DLD1 (cell line): ENCODE measurements around the gene TNS1.

Experiments
- in situ Hi-C: cut with HindIII; loops from 2 replicates; pipeline ENCODE4 v1.10.0; 2017; ENCODE audit warnings: low sequenced_read_pairs

TNS1 gene

DNA sequence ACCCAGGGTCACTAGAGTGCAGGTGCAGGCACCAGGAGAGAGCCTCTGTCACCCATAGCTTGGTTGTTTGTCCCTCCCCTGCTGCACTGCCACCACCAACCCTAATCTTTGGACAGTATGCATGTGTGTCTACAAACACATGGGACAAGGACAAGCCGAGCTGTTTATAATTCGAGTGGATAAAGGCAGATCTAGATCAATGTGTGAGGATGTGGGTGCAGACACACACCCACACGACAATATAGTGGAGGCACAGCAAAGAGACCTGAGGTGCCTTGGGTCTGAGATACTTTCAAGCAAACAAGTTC, 199.2 kb downstream of the TNS1 start:
- in situ Hi-C loops, result no loop called here

GRCh38 chr2:217802876-217803652, 199.7 kb downstream of the TNS1 start:
- in situ Hi-C loops, result no loop called here

DNA sequence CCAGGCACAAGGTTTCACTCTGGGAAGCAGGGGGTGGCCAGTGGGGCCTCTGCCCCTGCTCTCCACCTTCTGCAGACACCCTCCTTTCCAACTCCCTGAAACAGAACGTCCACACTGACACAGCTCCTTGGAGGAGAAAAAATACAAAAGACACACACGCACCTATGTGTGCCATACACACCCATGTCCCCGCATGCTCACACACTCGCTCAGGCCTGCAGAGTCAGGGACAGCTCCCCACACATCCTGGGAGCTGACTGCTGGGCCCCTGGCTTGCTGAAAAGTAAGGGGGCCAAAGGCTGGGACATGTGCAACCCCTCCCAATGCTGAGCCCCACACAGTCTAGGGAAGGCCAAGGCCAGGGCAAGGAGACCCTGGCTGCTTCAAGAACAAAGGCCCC, 200.5 kb downstream of the TNS1 start:
- in situ Hi-C loops, result no loop called here

DNA sequence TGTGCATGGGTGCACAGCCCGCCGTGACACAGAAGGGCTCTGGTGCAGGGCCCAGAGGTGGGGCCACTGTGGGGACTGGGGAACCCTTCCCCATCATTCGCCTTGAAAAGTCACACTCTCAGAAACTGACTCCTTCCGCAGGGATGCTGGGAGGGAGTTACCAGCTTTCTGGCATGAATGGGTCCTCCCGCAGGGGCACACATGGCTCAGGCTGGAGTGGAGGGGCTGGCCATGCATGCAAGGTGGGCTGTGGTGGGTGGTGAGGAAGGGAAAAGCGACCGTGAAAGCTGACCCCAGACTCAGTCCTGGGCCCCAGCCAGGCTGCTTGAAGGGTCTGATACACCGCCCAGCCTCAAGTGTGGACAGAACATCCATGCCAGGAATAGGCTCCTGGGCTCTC, 201.1 kb downstream of the TNS1 start:
- in situ Hi-C loops, result no loop called here

- in situ Hi-C loops, result no loop called here
Observed at GRCh38 chr2:217801115-217801531, 201.7 kb downstream of the TNS1 start.

- in situ Hi-C loops, result no loop called here
Observed at GRCh38 chr2:217800433-217801114, 202.2 kb downstream of the TNS1 start.

DNA sequence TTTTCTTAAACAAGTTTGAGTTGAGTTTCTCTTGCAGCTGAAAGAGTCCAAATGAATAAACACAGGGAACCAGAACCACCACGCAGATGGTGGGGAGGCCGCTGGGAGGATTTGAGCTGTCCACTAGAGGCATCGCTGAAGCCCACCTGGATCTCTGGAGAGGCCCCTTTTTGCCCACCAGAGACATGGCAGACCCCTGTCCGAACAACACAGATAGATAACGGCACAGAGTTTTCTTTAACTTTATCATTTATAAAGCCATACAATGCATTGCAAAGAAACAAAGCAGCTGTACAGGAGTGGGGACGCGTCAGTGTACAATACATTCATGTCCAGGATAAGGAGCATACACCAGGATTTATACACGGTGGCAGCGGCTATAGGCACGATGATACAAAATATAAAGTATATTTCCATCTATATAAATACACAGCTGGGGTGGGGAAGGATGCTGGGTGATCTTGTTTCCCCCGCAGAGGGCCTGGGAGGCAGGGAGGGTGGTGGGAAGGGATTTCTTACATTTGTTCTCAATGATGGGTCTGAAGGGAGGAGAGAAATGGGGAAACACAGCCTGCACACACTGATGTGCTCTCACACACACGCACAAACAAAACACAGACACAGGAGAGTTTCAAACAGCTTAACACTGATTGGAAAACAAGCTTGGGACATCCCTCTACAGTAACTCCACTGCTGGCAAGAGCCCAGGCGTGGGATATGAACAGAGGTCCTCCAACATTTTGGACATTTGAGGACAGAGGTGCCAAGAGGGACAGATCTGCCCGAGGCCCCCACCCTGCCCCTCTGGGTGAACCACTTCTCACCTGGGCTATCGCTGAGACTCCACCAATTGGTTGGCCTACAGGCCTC, 203.0 kb downstream of the TNS1 start:
- in situ Hi-C loops, result no loop called here

- in situ Hi-C loops, result no loop called here
Observed at GRCh38 chr2:217798743-217799562, 203.8 kb downstream of the TNS1 start.

GRCh38 chr2:217798191-217798590, 204.6 kb downstream of the TNS1 start:
- in situ Hi-C loops, result no loop called here

DNA sequence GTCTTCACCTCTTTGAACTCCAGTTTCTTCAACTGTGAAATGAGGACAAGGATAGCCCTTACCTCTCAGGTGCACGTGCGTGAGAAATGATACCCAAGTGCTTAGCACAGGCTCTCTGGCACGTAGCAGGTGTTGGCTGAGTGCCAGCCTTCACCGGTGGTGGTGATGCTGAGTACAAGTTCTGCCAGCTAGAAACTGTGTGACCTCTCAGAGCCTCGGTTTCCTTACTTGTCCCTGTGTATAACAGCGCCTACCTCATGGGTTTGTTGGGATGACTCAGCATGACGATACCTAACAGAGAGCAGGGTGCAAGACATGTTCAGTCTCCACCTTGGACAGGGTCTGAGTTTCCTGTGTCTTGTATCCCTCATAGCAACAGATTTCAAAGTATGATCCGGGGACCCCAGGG, 205.1 kb downstream of the TNS1 start:
- in situ Hi-C loops, result no loop called here

DNA sequence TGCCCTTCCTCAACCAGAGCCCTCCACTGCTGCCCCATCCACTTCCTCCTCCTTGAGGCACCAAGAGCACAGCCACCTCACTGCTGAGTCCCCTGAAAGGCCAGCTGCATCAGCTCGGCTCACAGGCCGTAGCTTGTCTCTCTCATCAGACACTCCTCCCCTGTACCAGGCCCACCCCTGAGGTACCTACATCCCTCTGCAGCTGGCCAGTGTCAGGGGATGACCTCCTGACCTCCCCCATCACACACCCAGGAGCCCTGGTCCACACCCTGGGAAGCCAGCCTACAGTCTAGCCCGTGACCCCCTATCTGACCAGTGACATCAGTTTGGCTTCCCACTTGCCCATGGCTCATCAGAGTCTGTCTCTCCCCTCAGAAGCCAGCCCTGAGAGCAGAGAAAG, 205.6 kb downstream of the TNS1 start:
- in situ Hi-C loops, result no loop called here

- in situ Hi-C loops, result no loop called here
Observed at GRCh38 chr2:217795706-217796465, 206.9 kb downstream of the TNS1 start.

DNA sequence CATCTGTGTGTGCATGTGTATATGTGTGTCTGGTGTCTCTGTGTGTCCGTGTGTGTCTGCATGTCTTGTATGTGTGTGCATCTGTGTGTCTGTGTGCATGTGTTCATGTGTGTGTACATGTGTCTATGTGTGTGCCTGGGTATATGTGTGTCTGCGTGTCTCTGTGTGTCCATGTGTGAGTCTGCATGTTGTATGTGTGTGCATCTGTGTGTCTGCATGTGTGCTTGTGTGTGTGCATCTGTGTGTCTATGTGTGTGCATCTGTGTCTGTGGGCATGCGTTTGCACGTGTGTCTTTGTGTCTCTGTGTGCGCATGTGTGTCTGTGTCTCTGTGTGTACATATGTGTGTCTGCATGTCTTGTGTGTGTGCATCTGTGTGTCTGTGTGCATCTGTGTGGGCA, 207.7 kb downstream of the TNS1 start:
- in situ Hi-C loops, result no loop called here

- in situ Hi-C loops, result no loop called here
Observed at GRCh38 chr2:217794133-217794986, 208.4 kb downstream of the TNS1 start.

- in situ Hi-C loops, result no loop called here
Observed at GRCh38 chr2:217793566-217794132, 209.1 kb downstream of the TNS1 start.

GRCh38 chr2:217792626-217793527, 209.9 kb downstream of the TNS1 start:
- in situ Hi-C loops, result no loop called here

DNA sequence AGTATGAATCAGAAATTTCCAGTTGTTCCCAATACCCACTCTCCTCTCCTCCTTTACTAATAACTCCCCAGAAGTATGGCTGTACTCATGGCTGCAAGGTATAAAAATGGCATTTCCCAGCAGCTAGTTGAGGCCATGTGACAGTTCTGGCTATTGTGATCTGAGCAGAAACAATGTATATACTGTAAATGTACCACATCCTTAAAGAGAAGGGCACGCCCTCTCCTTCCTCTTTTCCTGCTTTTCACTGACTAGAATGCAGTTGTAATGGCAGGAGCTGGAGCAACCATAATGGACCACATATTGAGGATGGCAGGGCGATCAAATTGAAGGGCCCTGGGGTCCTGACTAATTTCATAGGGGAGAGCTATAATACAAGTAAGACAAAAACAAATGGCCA, 211.2 kb downstream of the TNS1 start:
- in situ Hi-C loops, result no loop called here
